ENCODE results near the gene PSMD11.

PSMD11 gene

GRCh38 chr17:32461853-32462617 is 17.7 kb downstream of the PSMD11 start:
- Histone ChIP-seq H3K27me3 (replicated peaks in 2 of 5; ENCODE audit: control insufficient read depth in 4 of 5, insufficient read depth in 5 of 5, low read length in 4 of 5) (no peaks in the 10 kb centered on the region), H3K9me3 (ENCODE audit: control extremely low read depth in 1 of 5, control insufficient read depth in 4 of 5, insufficient read depth in 2 of 5, low read depth in 1 of 5, low read length in 4 of 5) (no peaks in the 10 kb centered on the region), H3K4me1 (ENCODE audit: control extremely low read depth in 1 of 4, control insufficient read depth in 4 of 4, insufficient read depth in 4 of 4, low read length in 3 of 4) (no peaks in the 10 kb centered on the region), H3K4me3 (ENCODE audit: control insufficient read depth in 1 of 7, extremely low read depth in 1 of 7, insufficient read depth in 4 of 7, low read depth in 2 of 7, low read length in 6 of 7) (no peak overlapping the region), H3K36me3 (ENCODE audit: control insufficient read depth in 4 of 4, insufficient read depth in 4 of 4, low read length in 3 of 4) (peaks cover 17 to 74% (median 52%) of the 10 kb centered on the region in 4 experiments), H3K27ac (ENCODE audit: insufficient read depth in 1 of 2, low read depth in 1 of 2, low read length in 2 of 2, poor library complexity in 1 of 2, severe bottlenecking in 2 of 2) (no peak overlapping the region)
- POLR2A ChIA-PET: no interaction called here
- CTCF ChIA-PET: interaction anchor here (0.7 to 5.4 kb wide), 16 partner anchors 8 to 415 kb away, joined by 3 to 78 read pairs (median 6); partner anchors contain the start of genes CDK5R1, MYO1D and PSMD11
- DNase-seq: peak; percentile 61 to 82 (median 79)
- no CpG with 5 or more reads among the region's 1 CpG for WGBS (ENCODE audit: insufficient coverage)

DNA sequence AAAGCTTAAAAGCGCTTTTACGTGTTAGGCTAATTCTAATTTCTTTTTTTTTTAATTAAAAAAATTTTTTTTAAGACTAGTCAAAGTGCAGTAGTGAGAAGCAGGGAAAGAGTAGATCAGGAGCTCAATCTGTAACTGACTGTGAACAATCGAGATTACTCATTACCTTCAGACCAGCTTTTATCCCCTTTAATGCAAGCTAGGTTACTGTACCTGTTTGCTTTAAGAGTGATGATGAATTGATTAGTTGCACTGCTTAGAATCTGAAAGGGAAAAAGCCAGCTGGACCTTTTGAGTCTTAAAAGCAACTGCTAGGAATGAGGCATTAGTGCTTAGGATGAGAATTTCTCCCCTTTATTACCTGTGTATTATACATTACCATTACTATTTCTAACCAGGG is 19.0 kb downstream of the PSMD11 start:
- no CpG with 5 or more reads among the region's 3 CpGs for WGBS (ENCODE audit: insufficient coverage)
- Histone ChIP-seq H3K9me3 (ENCODE audit: control extremely low read depth in 1 of 5, control insufficient read depth in 4 of 5, insufficient read depth in 2 of 5, low read depth in 1 of 5, low read length in 4 of 5) (no peaks in the 10 kb centered on the region), H3K4me1 (ENCODE audit: control extremely low read depth in 1 of 4, control insufficient read depth in 4 of 4, insufficient read depth in 4 of 4, low read length in 3 of 4) (no peaks in the 10 kb centered on the region), H3K4me3 (ENCODE audit: control insufficient read depth in 1 of 7, extremely low read depth in 1 of 7, insufficient read depth in 4 of 7, low read depth in 2 of 7, low read length in 6 of 7) (no peak overlapping the region), H3K36me3 (ENCODE audit: control insufficient read depth in 4 of 4, insufficient read depth in 4 of 4, low read length in 3 of 4) (peaks cover 19 to 70% (median 53%) of the 10 kb centered on the region in 4 experiments), H3K27me3 (replicated peaks in 2 of 5; ENCODE audit: control insufficient read depth in 4 of 5, insufficient read depth in 5 of 5, low read length in 4 of 5) (no peaks in the 10 kb centered on the region), H3K27ac (ENCODE audit: insufficient read depth in 1 of 2, low read depth in 1 of 2, low read length in 2 of 2, poor library complexity in 1 of 2, severe bottlenecking in 2 of 2) (no peak overlapping the region)
- ChIA-PET POLR2A (no interaction called here), CTCF (interaction anchor here (0.7 to 5.4 kb wide), 14 partner anchors 9 to 315 kb away, joined by 3 to 78 read pairs (median 6); partner anchors contain the start of genes CDK5R1 and PSMD11)
- no peak for DNase-seq

DNA sequence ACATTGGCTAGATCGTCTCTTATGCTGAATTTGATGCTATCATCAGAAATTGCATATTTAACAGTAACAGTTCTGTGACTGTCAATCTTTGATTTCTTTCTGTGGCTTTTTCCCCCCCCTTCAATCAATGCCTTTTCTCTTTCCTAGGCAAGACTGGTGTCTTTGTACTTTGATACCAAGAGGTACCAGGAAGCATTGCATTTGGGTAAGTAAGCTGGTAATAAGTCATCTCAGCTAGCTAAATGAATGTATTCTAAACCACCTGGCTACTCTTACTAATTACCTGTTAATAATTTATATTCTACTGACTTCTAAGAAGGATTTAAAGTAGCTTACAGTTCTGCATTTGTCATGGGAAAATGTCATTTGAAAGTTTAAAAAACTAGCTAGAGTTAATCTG is 20.1 kb downstream of the PSMD11 start:
- Histone ChIP-seq H3K4me1 (ENCODE audit: control extremely low read depth in 1 of 4, control insufficient read depth in 4 of 4, insufficient read depth in 4 of 4, low read length in 3 of 4) (no peaks in the 10 kb centered on the region), H3K36me3 (ENCODE audit: control insufficient read depth in 4 of 4, insufficient read depth in 4 of 4, low read length in 3 of 4) (peaks cover 17 to 73% (median 56%) of the 10 kb centered on the region in 4 experiments), H3K9me3 (ENCODE audit: control extremely low read depth in 1 of 5, control insufficient read depth in 4 of 5, insufficient read depth in 2 of 5, low read depth in 1 of 5, low read length in 4 of 5) (no peaks in the 10 kb centered on the region), H3K4me3 (ENCODE audit: control insufficient read depth in 1 of 7, extremely low read depth in 1 of 7, insufficient read depth in 4 of 7, low read depth in 2 of 7, low read length in 6 of 7) (no peak overlapping the region), H3K27ac (ENCODE audit: insufficient read depth in 1 of 2, low read depth in 1 of 2, low read length in 2 of 2, poor library complexity in 1 of 2, severe bottlenecking in 2 of 2) (no peak overlapping the region), H3K27me3 (replicated peaks in 2 of 5; ENCODE audit: control insufficient read depth in 4 of 5, insufficient read depth in 5 of 5, low read length in 4 of 5) (no peaks in the 10 kb centered on the region)
- no peak for DNase-seq
- WGBS (ENCODE audit: insufficient coverage): no CpG with 5 or more reads among the region's 1 CpG
- ChIA-PET POLR2A (interaction anchor here (0.6 kb wide), 1 partner anchor 23 kb away, joined by 4 read pairs; no protein-coding TSS in a partner anchor), CTCF (interaction anchor here (0.8 to 5.4 kb wide), 4 partner anchors 9 to 289 kb away, joined by 3 to 78 read pairs (median 28); partner anchors contain the start of gene PSMD11)

DNA sequence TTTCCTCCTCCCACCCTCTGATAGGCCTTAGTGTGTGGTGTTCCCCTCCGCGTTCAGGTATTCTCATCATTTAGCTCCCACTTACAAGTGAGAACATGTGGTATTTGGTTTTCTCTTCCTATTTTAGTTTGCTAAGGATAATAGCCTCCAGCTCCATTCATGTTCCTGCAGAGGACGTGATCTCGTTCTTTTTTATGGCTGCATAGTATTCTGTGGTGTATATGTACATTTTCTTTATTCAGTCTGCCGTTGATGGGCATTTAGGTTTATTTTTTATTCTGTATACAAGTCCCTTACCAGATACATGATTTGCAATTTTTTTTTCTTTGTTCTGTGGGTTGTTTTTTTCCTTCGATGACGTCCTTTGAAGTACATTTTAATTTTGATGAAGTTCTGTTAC is 23.6 kb downstream of the PSMD11 start:
- WGBS (ENCODE audit: insufficient coverage): 100% methylated on average over 2 of the region's 7 CpGs
- peaks cover 21 to 78% (median 63%) of the 10 kb centered on the region in 4 experiments for H3K36me3 ChIP-seq (ENCODE audit: control insufficient read depth in 4 of 4, insufficient read depth in 4 of 4, low read length in 3 of 4)
- CTCF ChIA-PET: interaction anchor here (1.0 to 1.1 kb wide), 2 partner anchors 11 to 290 kb away, joined by 3 to 5 read pairs; no protein-coding TSS in a partner anchor

GRCh38 chr17:32470405-32471167 is 26.3 kb downstream of the PSMD11 start:
- no peaks in the 10 kb centered on the region for H3K9me3 ChIP-seq (ENCODE audit: control extremely low read depth in 1 of 5, control insufficient read depth in 4 of 5, insufficient read depth in 2 of 5, low read depth in 1 of 5, low read length in 4 of 5)
- H3K4me1 ChIP-seq (ENCODE audit: control extremely low read depth in 1 of 4, control insufficient read depth in 4 of 4, insufficient read depth in 4 of 4, low read length in 3 of 4): no peaks in the 10 kb centered on the region

More for the DNA sequence above, 23.6 kb downstream of the PSMD11 start:
- POLR2A ChIA-PET: interaction anchor here (0.9 kb wide), 1 partner anchor 15 kb away, joined by 3 read pairs; no protein-coding TSS in a partner anchor
- H3K4me3 ChIP-seq (ENCODE audit: control insufficient read depth in 1 of 7, extremely low read depth in 1 of 7, insufficient read depth in 4 of 7, low read depth in 2 of 7, low read length in 6 of 7): no peak overlapping the region
- H3K27me3 ChIP-seq (replicated peaks in 2 of 5; ENCODE audit: control insufficient read depth in 4 of 5, insufficient read depth in 5 of 5, low read length in 4 of 5): no peaks in the 10 kb centered on the region
- H3K4me1 ChIP-seq (ENCODE audit: control extremely low read depth in 1 of 4, control insufficient read depth in 4 of 4, insufficient read depth in 4 of 4, low read length in 3 of 4): no peaks in the 10 kb centered on the region
- no peaks in the 10 kb centered on the region for H3K9me3 ChIP-seq (ENCODE audit: control extremely low read depth in 1 of 5, control insufficient read depth in 4 of 5, insufficient read depth in 2 of 5, low read depth in 1 of 5, low read length in 4 of 5)
- no peak for DNase-seq
- H3K27ac ChIP-seq (ENCODE audit: insufficient read depth in 1 of 2, low read depth in 1 of 2, low read length in 2 of 2, poor library complexity in 1 of 2, severe bottlenecking in 2 of 2): no peak overlapping the region

GRCh38 chr17:32471652-32472051 is 27.3 kb downstream of the PSMD11 start:
- no peaks in the 10 kb centered on the region for H3K9me3 ChIP-seq (ENCODE audit: control extremely low read depth in 1 of 5, control insufficient read depth in 4 of 5, insufficient read depth in 2 of 5, low read depth in 1 of 5, low read length in 4 of 5)
- H3K27me3 ChIP-seq (replicated peaks in 2 of 5; ENCODE audit: control insufficient read depth in 4 of 5, insufficient read depth in 5 of 5, low read length in 4 of 5): no peaks in the 10 kb centered on the region
- ChIA-PET CTCF (interaction anchor here (1.2 to 5.1 kb wide), 3 partner anchors 10 to 27 kb away, joined by 4 to 38 read pairs (median 17); partner anchors contain the start of gene PSMD11), POLR2A (interaction anchor here (0.8 kb wide), 1 partner anchor 69 kb away, joined by 4 read pairs; no protein-coding TSS in a partner anchor)
- H3K27ac ChIP-seq (ENCODE audit: insufficient read depth in 1 of 2, low read depth in 1 of 2, low read length in 2 of 2, poor library complexity in 1 of 2, severe bottlenecking in 2 of 2): no peak overlapping the region
- peaks cover 23 to 88% (median 68%) of the 10 kb centered on the region in 4 experiments for H3K36me3 ChIP-seq (ENCODE audit: control insufficient read depth in 4 of 4, insufficient read depth in 4 of 4, low read length in 3 of 4)
- WGBS (ENCODE audit: insufficient coverage): 100% methylated on average over 3 of the region's 4 CpGs
- no peaks in the 10 kb centered on the region for H3K4me1 ChIP-seq (ENCODE audit: control extremely low read depth in 1 of 4, control insufficient read depth in 4 of 4, insufficient read depth in 4 of 4, low read length in 3 of 4)
- no peak for DNase-seq
- no peak overlapping the region for H3K4me3 ChIP-seq (ENCODE audit: control insufficient read depth in 1 of 7, extremely low read depth in 1 of 7, insufficient read depth in 4 of 7, low read depth in 2 of 7, low read length in 6 of 7)

More at GRCh38 chr17:32470405-32471167, 26.3 kb downstream of the PSMD11 start:
- no peak for DNase-seq
- Histone ChIP-seq H3K27ac (ENCODE audit: insufficient read depth in 1 of 2, low read depth in 1 of 2, low read length in 2 of 2, poor library complexity in 1 of 2, severe bottlenecking in 2 of 2) (no peak overlapping the region), H3K27me3 (replicated peaks in 2 of 5; ENCODE audit: control insufficient read depth in 4 of 5, insufficient read depth in 5 of 5, low read length in 4 of 5) (no peaks in the 10 kb centered on the region), H3K4me3 (ENCODE audit: control insufficient read depth in 1 of 7, extremely low read depth in 1 of 7, insufficient read depth in 4 of 7, low read depth in 2 of 7, low read length in 6 of 7) (no peak overlapping the region), H3K36me3 (ENCODE audit: control insufficient read depth in 4 of 4, insufficient read depth in 4 of 4, low read length in 3 of 4) (peaks cover 20 to 84% (median 63%) of the 10 kb centered on the region in 4 experiments)
- POLR2A ChIA-PET: no interaction called here
- CTCF ChIA-PET: interaction anchor here (0.6 to 5.1 kb wide), 5 partner anchors 9 to 287 kb away, joined by 3 to 38 read pairs (median 4); partner anchors contain the start of gene PSMD11
- WGBS (ENCODE audit: insufficient coverage): 100% methylated on average over 4 of the region's 6 CpGs

Measured in common myeloid progenitor, CD34-positive (primary cell).